C4-2B (cell line): Measurements from ENCODE around the gene LCE4A.
"Not testable (repeated sequence)": the region's sequence is repeated elsewhere in the genome, so short reads cannot be mapped to it uniquely, and the experiment has no call there.

Experiments
- H3K27ac ChIP-seq: fragments of 450-650 bp; 2 replicates; pipeline ENCODE4 v1.5.1; 2017
- ZFX ChIP-seq: fragments of 450-650 bp; IDR thresholded peaks from 2 replicates; pipeline ENCODE4 v1.6.1; 2017
- TF ChIP-seq, protein P1 (sequence below): fragments of 450-650 bp; conservative IDR thresholded peaks from 2 replicates; pipeline ENCODE4 v1.5.1; 2017; ENCODE audit warnings: mild to moderate bottlenecking

LCE4A gene, protein sequence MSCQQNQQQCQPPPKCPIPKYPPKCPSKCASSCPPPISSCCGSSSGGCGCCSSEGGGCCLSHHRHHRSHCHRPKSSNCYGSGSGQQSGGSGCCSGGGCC

DNA sequence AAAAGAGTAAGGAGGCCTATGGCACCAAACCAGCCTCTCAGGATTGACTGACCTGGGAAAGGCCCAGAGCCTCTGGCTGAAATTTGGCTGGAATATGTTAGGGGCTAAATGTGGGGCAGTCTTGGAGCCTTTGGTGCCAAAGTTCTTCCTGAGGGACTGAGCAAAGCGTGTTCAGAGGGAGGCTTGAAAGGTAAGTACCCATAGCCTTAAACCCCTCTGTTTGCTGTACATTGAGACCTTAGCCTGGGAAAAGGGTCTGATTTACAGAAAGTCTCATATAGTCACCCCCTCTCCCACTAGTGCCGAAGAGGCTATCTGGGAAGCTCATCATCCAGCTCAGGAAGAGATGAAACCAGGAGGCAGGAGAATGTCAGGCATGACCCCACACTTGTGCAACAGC lies at the start of gene LCE4A:
LCE4A (plus strand) TSS at position 301 of the 400 bp plus-strand sequence. CDS start 916 bp downstream, outside the sequence.
- TF ChIP-seq, protein P1, sequence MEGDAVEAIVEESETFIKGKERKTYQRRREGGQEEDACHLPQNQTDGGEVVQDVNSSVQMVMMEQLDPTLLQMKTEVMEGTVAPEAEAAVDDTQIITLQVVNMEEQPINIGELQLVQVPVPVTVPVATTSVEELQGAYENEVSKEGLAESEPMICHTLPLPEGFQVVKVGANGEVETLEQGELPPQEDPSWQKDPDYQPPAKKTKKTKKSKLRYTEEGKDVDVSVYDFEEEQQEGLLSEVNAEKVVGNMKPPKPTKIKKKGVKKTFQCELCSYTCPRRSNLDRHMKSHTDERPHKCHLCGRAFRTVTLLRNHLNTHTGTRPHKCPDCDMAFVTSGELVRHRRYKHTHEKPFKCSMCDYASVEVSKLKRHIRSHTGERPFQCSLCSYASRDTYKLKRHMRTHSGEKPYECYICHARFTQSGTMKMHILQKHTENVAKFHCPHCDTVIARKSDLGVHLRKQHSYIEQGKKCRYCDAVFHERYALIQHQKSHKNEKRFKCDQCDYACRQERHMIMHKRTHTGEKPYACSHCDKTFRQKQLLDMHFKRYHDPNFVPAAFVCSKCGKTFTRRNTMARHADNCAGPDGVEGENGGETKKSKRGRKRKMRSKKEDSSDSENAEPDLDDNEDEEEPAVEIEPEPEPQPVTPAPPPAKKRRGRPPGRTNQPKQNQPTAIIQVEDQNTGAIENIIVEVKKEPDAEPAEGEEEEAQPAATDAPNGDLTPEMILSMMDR, result no peak
- no peak for TF ChIP-seq ZFX
- no peak within 1 kb of the TSS for H3K27ac ChIP-seq

- H3K27ac ChIP-seq, result no peak overlapping the region
- TF ChIP-seq, protein P1, result no peak
- TF ChIP-seq ZFX, result no peak
Observed at GRCh38 chr1:152658649-152659048, 49.3 kb upstream of the LCE4A start.

GRCh38 chr1:152663098-152663497 lies 44.9 kb upstream of the LCE4A start, which contains the start of gene LCE2D:
Gene LCE2D, plus strand, starts transcription at chr1:152663380. Its CDS starts 726 bp downstream, at chr1:152664106.
- H3K27ac ChIP-seq, result no peak within 1 kb of the TSS
- TF ChIP-seq, protein P1, result no peak
- no peak for TF ChIP-seq ZFX

DNA sequence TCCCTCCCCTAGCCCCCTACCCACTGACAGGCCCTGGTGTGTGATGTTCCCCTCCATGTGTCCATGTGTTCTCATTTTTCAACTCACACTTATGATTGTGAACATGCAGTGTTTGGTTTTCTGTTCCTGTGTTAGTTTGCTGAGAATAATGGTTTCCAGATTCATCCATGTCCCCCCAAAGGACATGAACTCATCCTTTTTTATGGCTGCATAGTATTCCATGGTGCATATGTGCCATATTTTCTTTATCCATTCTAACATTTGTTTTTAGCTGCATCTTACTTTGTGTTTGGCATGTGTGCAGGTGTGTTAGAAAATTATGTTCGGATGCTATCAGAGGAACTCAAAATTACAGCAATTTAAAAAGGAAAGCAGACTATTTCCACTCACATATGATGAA lies 41.8 kb upstream of the LCE4A start:
- not testable (repeated sequence) for H3K27ac ChIP-seq

DNA sequence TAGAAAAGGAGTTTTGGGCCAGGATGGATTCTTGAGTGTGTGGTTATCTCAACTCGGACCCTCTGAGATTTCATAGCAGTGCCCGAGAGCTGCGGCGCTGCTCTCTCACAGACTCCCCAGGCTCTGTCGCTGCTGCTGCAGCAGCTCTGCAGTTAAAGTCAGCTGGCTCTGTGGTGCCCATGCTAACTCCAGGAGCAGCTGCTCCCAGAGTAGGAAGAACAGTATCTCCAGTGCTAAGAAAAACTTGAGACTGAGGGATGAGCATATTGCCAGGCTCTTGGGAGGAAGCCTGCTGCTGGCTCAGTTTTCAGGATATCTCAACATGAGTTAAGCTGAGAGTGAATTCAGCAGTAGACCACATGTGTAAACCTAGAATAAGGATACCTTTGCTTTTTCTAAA lies 40.3 kb upstream of the LCE4A start:
- TF ChIP-seq, protein P1, result no peak
- no peak for TF ChIP-seq ZFX
- no peak overlapping the region for H3K27ac ChIP-seq

- H3K27ac ChIP-seq, result no peak overlapping the region
- no peak for TF ChIP-seq ZFX
- TF ChIP-seq, protein P1, result no peak
Observed at GRCh38 chr1:152673016-152673415, 34.9 kb upstream of the LCE4A start.

- H3K27ac ChIP-seq, result not testable (repeated sequence)
Observed at GRCh38 chr1:152674983-152675382, 33.0 kb upstream of the LCE4A start, which contains the start of gene LCE2C. Gene LCE2C, plus strand, starts transcription at chr1:152675279. Its CDS starts 737 bp downstream, at chr1:152676016.

DNA sequence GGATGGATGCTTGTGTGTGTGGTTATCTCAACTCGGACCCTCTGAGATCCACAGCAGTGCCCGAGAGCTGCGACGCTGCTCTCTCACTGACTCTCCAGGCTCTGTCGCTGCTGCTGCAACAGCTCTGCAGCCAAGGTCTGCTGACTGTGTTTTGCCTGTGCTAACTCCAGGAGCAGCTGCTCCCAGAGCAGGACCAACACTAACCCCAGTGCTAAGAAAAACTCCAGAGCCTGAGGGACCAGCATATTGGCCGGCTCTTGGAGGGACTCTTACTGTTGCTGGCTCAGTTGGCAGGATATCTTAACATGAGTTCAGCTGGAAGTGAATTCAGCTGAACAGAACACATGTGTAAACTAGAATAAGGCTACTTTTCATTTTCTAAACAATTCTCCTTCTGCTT lies 28.5 kb upstream of the LCE4A start:
- TF ChIP-seq ZFX, result no peak
- TF ChIP-seq, protein P1, result no peak
- H3K27ac ChIP-seq, result no peak overlapping the region
